ENCODE results near the gene SCGB3A2.

GRCh38 chr5:147842869-147843268 lies 35.6 kb upstream of the SCGB3A2 start:
- TF ChIP-seq CTCF (IDR thresholded peaks at IDR 0.05; ENCODE audit: poor library complexity): no peak
- no peak for TF ChIP-seq EZH2 (IDR thresholded peaks at IDR 0.05; ENCODE audit: borderline replicate concordance)
- no peak for TF ChIP-seq EZH2phosphoT487 (IDR thresholded peaks at IDR 0.05; ENCODE audit: low read depth, severe bottlenecking, unreplicated experiment)

Measured in hepatocyte (in vitro differentiated cells).